ENCODE measurements around the gene FBN2. TPM values are rescaled to one million over a fixed set of nuclear protein-coding genes. Genes with fewer than 3 reads are reported as not detected.

The FBN2 gene
- polyA plus RNA-seq, 1 donor from 2014 or later, result 1.6 TPM

GRCh38 chr5:128480158-128480557 lies 57.9 kb downstream of the FBN2 start:
- Histone ChIP-seq H3K27me3 (ENCODE audit: insufficient read depth, low read depth, low read length) (no peaks in the 10 kb centered on the region), H3K4me2 (ENCODE audit: low read length) (no peak overlapping the region), H4K20me1 (ENCODE audit: insufficient read depth) (no peaks in the 10 kb centered on the region), H3F3A (ENCODE audit: insufficient read depth, low read length, poor library complexity, severe bottlenecking) (no peaks in the 10 kb centered on the region), H3K9me2 (ENCODE audit: insufficient read depth, low read length) (no peaks in the 10 kb centered on the region), H3K79me2 (replicated peaks; ENCODE audit: insufficient read depth, low read length) (no peaks in the 10 kb centered on the region), H3K9me3 (ENCODE audit: low read length) (no peaks in the 10 kb centered on the region), H3K36me3 (ENCODE audit: insufficient read depth, low read length) (no peaks in the 10 kb centered on the region), H3K27ac (ENCODE audit: low read length) (no peak overlapping the region), H3K9ac (ENCODE audit: low read length) (no peak overlapping the region), H3K4me3 (ENCODE audit: low read length) (no peak overlapping the region), H2AFZ (ENCODE audit: low read depth, low read length) (no peak overlapping the region)
- TF ChIP-seq POLR2AphosphoS5 (IDR thresholded peaks at IDR 0.05), result no peak
- TF ChIP-seq RAD21 (conservative IDR thresholded peaks at IDR 0.05), result no peak
- TF ChIP-seq SMC3 (conservative IDR thresholded peaks at IDR 0.05; ENCODE audit: poor library complexity), result no peak
- no peak for TF ChIP-seq TAF1 (IDR thresholded peaks at IDR 0.05; ENCODE audit: low read depth)

DNA sequence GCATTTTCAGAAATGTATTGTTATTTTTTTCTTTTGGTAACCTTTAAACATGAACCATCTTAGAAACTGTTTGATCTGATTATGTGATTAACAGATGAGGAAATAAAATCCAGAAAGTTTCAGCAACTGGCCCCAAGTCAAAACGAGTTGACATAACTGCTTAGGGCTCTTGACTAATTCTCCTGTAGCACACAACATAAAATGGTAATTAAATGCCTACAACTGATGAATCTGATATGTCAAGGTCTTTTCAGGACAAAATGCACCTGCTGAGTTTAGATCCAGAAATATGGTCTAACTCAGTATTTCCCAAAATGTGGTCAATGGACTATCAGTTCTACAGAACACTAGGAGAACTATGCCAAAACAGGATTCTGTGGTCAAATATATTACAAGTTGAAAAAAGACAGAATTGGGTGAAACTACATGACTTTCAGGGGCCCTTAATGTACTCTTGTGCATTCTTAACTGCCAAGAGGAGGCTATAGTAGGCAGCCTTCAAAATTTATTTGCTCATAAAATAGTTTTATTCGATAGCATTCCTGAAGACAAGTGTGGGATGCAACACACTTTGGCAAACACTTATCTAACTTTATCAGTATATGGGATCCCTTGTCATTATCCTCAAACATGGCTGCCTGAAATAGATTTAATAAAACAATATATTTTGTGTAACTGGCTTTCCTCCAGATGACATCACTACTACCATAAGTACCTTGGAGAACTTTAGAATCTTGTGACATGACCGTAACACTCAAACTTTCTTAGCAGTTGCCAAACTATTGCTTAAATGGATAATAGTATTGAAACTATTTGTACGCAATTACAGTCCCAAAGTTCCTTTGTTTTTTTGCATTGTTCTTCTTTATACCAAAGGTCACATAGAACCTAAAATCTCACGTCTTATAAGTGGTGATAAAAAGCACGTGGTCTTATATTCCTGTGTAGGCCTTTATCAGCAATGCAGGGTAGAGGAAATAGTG lies 59.4 kb downstream of the FBN2 start:
- no peaks in the 10 kb centered on the region for H3K9me3 ChIP-seq (ENCODE audit: low read length)
- no peak overlapping the region for H3K4me2 ChIP-seq (ENCODE audit: low read length)
- no peaks in the 10 kb centered on the region for H3F3A ChIP-seq (ENCODE audit: insufficient read depth, low read length, poor library complexity, severe bottlenecking)
- no peaks in the 10 kb centered on the region for H3K9me2 ChIP-seq (ENCODE audit: insufficient read depth, low read length)
- H3K4me3 ChIP-seq (ENCODE audit: low read length), result no peak overlapping the region
- TF ChIP-seq TAF1 (IDR thresholded peaks at IDR 0.05; ENCODE audit: low read depth), result no peak
- no peak for TF ChIP-seq EP300 (conservative IDR thresholded peaks at IDR 0.05; ENCODE audit: poor library complexity, severe bottlenecking)
- TF ChIP-seq SMC3 (conservative IDR thresholded peaks at IDR 0.05; ENCODE audit: poor library complexity), result no peak
- TF ChIP-seq MXI1 (conservative IDR thresholded peaks at IDR 0.05; ENCODE audit: poor library complexity, severe bottlenecking), result no peak
- TF ChIP-seq EZH2 (IDR thresholded peaks at IDR 0.05; ENCODE audit: borderline replicate concordance, insufficient read depth, low read length, poor library complexity, severe bottlenecking), result no peak
- no peak for TF ChIP-seq RAD21 (conservative IDR thresholded peaks at IDR 0.05)
- TF ChIP-seq, protein P1, sequence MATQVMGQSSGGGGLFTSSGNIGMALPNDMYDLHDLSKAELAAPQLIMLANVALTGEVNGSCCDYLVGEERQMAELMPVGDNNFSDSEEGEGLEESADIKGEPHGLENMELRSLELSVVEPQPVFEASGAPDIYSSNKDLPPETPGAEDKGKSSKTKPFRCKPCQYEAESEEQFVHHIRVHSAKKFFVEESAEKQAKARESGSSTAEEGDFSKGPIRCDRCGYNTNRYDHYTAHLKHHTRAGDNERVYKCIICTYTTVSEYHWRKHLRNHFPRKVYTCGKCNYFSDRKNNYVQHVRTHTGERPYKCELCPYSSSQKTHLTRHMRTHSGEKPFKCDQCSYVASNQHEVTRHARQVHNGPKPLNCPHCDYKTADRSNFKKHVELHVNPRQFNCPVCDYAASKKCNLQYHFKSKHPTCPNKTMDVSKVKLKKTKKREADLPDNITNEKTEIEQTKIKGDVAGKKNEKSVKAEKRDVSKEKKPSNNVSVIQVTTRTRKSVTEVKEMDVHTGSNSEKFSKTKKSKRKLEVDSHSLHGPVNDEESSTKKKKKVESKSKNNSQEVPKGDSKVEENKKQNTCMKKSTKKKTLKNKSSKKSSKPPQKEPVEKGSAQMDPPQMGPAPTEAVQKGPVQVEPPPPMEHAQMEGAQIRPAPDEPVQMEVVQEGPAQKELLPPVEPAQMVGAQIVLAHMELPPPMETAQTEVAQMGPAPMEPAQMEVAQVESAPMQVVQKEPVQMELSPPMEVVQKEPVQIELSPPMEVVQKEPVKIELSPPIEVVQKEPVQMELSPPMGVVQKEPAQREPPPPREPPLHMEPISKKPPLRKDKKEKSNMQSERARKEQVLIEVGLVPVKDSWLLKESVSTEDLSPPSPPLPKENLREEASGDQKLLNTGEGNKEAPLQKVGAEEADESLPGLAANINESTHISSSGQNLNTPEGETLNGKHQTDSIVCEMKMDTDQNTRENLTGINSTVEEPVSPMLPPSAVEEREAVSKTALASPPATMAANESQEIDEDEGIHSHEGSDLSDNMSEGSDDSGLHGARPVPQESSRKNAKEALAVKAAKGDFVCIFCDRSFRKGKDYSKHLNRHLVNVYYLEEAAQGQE (IDR thresholded peaks at IDR 0.05; ENCODE audit: borderline replicate concordance), result no peak
- no peak for TF ChIP-seq POLR2AphosphoS5 (IDR thresholded peaks at IDR 0.05)
- TF ChIP-seq CTCF (IDR thresholded peaks at IDR 0.05; ENCODE audit: poor library complexity, severe bottlenecking), result no peak
- no peaks in the 10 kb centered on the region for H3K36me3 ChIP-seq (ENCODE audit: insufficient read depth, low read length)
- no peaks in the 10 kb centered on the region for H4K20me1 ChIP-seq (ENCODE audit: insufficient read depth)
- H3K9ac ChIP-seq (ENCODE audit: low read length), result no peak overlapping the region
- no peaks in the 10 kb centered on the region for H3K79me2 ChIP-seq (replicated peaks; ENCODE audit: insufficient read depth, low read length)
- H3K27me3 ChIP-seq (ENCODE audit: insufficient read depth, low read depth, low read length), result no peaks in the 10 kb centered on the region
- no peak overlapping the region for H3K27ac ChIP-seq (ENCODE audit: low read length)
- no peak overlapping the region for H2AFZ ChIP-seq (ENCODE audit: low read depth, low read length)
